GM12878 (cell line): ENCODE results near the gene CDH20. TPM values are rescaled to one million over a fixed set of nuclear protein-coding genes. Genes with fewer than 3 reads are reported as not detected.

Experiments used
- ATAC-seq: fragments of 200-7000 bp; cut with Tn5 transposase; 3 replicates; pipeline ENCODE4 v1.9.1; 2020; ENCODE audit warnings: mild to moderate bottlenecking, moderate library complexity
- BruUV-seq: library from RNA; stranded (reverse); fragments of 400-500 nt; replicated peaks from 2 replicates; lab custom pipeline; 2021; lab: Mats Ljungman, UMichigan
- CTCF ChIA-PET: fragments of 300-600 bp; sonication (Branson Sonifier 250); formaldehyde crosslinking; extraction: SDS; loops from one replicate; lab custom pipeline; 2021; ENCODE audit warnings: inconsistent platforms; lab: Yijun Ruan, JAX
- POLR2A ChIA-PET: fragments of 350-600 bp; formaldehyde crosslinking; extraction: SDS; loops from one replicate; lab custom pipeline; 2021; ENCODE audit warnings: inconsistent platforms; lab: Charles Lee
- RAD21 ChIA-PET: fragments of 300-600 bp; sonication (Branson Sonifier 250); formaldehyde crosslinking; loops from one replicate; lab custom pipeline; 2023; ENCODE audit warnings: antibody characterized with exemption; ENCODE audit not compliant: unreplicated experiment; lab: Charles Lee
- SMC1A ChIA-PET: fragments of 300-600 bp; sonication (Branson Sonifier 250); formaldehyde crosslinking; loops from one replicate; lab custom pipeline; 2023; ENCODE audit not compliant: unreplicated experiment, uncharacterized antibody; lab: Charles Lee
- DNase-seq: peaks from one replicate; pipeline ENCODE4 v3.0.0-alpha.2; 2011; ENCODE audit warnings: low read depth, low spot score
- FAIRE-seq: peaks from 3 replicates; lab custom pipeline; 2011; peaks lifted over from hg19 to GRCh38; lab: Jason Lieb, UNC
- H2AFZ ChIP-seq: 2 replicates; pipeline ENCODE4 v1.6.0; 2011; ENCODE audit warnings: low read depth, low read length, control low read depth; ENCODE audit not compliant: control insufficient read depth
- H3K27ac ChIP-seq: 2 replicates; pipeline ENCODE4 v1.5.1; 2011; ENCODE audit warnings: control low read depth; ENCODE audit not compliant: control insufficient read depth, insufficient read depth
- H3K27me3 ChIP-seq, 2 experiments: replicated peaks in 1 of 2; 2 replicates each; pipeline versions ENCODE4 v1.6.0 to v1.6.1; 2011; ENCODE audit warnings: low read length in 1 of 2; ENCODE audit not compliant: control insufficient read depth in 2 of 2, insufficient read depth in 2 of 2
- H3K36me3 ChIP-seq, 2 experiments: 2 replicates each; pipeline ENCODE4 v1.5.1; 2011; ENCODE audit warnings: low read length in 1 of 2; ENCODE audit not compliant: control insufficient read depth in 2 of 2, insufficient read depth in 2 of 2
- H3K4me1 ChIP-seq: 2 replicates; pipeline ENCODE4 v1.6.1; 2011; ENCODE audit warnings: mild to moderate bottlenecking, low read length, moderate library complexity, mixed read lengths; ENCODE audit not compliant: control insufficient read depth, insufficient read depth
- H3K4me2 ChIP-seq: 2 replicates; pipeline ENCODE4 v1.6.0; 2011; ENCODE audit warnings: control low read depth; ENCODE audit not compliant: control insufficient read depth, insufficient read depth
- H3K4me3 ChIP-seq: fragments of 200-600 bp; sonication (generic); 2 replicates; pipeline ENCODE4 v1.5.1; 2016
- H3K79me2 ChIP-seq: 2 replicates; pipeline ENCODE4 v1.6.0; 2011; ENCODE audit warnings: low read length; ENCODE audit not compliant: control insufficient read depth, insufficient read depth
- H3K9ac ChIP-seq: 2 replicates; pipeline ENCODE4 v1.8.0; 2011; ENCODE audit warnings: low read length, control low read depth, mixed read lengths; ENCODE audit not compliant: control insufficient read depth, insufficient read depth
- H3K9me3 ChIP-seq: replicated peaks from 3 replicates; pipeline ENCODE4 v1.5.1; 2011; ENCODE audit warnings: mild to moderate bottlenecking, low read length; ENCODE audit not compliant: control insufficient read depth, insufficient read depth
- H4K20me1 ChIP-seq: 2 replicates; pipeline ENCODE4 v1.6.0; 2011; ENCODE audit not compliant: control insufficient read depth, insufficient read depth
- CHD2 ChIP-seq: IDR thresholded peaks from 2 replicates; pipeline ENCODE4 v1.6.1; 2011; ENCODE audit warnings: low read depth, low read length, improper control_type of control experiment, borderline replicate concordance
- FOS ChIP-seq: IDR thresholded peaks from 3 replicates; pipeline ENCODE4 v1.6.1; 2011; ENCODE audit warnings: borderline replicate concordance; ENCODE audit not compliant: insufficient read length; ENCODE audit errors: extremely low read depth
- MYB ChIP-seq: fragments of 150-350 bp; IDR thresholded peaks from 2 replicates; pipeline ENCODE4 v1.6.1; 2014; ENCODE audit warnings: mild to moderate bottlenecking, low read depth, low read length, borderline replicate concordance
- POLR2AphosphoS5 ChIP-seq: IDR thresholded peaks from 2 replicates; pipeline ENCODE4 v1.6.1; 2011; ENCODE audit warnings: mild to moderate bottlenecking, low read length, inconsistent platforms
- WGBS: methylation state at CpG from one replicate; pipeline ENCODE4 v1.1.6; 2016; ENCODE audit warnings: low lambda C conversion rate; ENCODE audit not compliant: insufficient replicate concordance, insufficient coverage; ENCODE audit errors: missing lambda C conversion rate; 5-methylcytosine and 5-hydroxymethylcytosine counted together
- in situ Hi-C: fragments of 300-500 bp; cut with MboI; formaldehyde crosslinking; loops from 9 replicates; pipeline ENCODE4 v1.14.3; 2018; ENCODE audit warnings: mixed read lengths
- intact Hi-C: fragments of 100-400 bp; cut with micrococcal nuclease; formaldehyde crosslinking; loops from one replicate; pipeline ENCODE4 v1.14.2; 2022; ENCODE audit not compliant: unreplicated experiment
- polyA plus RNA-seq, 11 experiments: library from polyadenylated mRNA; depleted of rRNA in 4 of 11; unstranded in 6 of 11; stranded (reverse) in 5 of 11; fragments of >200 nt; fragmentation: Nextera tagmentation in 4 of 11; fragmentation: Illumina TruSeq in 1 of 11; extraction: Ambion mirVana in 4 of 11; extraction: Trizol in 1 of 11; gene quantifications; 1 replicate in 1 of 11; 2 replicates in 10 of 11; pipeline versions ENCODE4 v1.2.1 to v1.2.3, GENCODE V29; 2011 to 2016; ENCODE audit warnings: inconsistent platforms in 2 of 11, missing spikeins in 2 of 11, low read depth in 1 of 11
- total RNA-seq, 4 experiments: library from RNA; depleted of rRNA in 3 of 4; stranded (reverse); fragments of >200 nt in 3 of 4; fragmentation: Illumina TruSeq in 1 of 4; extraction: Trizol in 1 of 4; gene quantifications; 2 replicates each; pipeline versions ENCODE4 v1.2.1 to v1.2.3, GENCODE V29; 2013 to 2021
- TF ChIP-seq, protein P1 (sequence below): fragments of 150-350 bp; IDR thresholded peaks from 2 replicates; pipeline ENCODE4 v1.6.1; 2016; ENCODE audit warnings: low read depth, low read length
- TF ChIP-seq, protein P2 (sequence below): IDR thresholded peaks from 2 replicates; pipeline ENCODE4 v1.6.1; 2012; ENCODE audit warnings: low read depth, low read length, improper control_type of control experiment
- TF ChIP-seq, protein P3 (sequence below): IDR thresholded peaks from 2 replicates; pipeline ENCODE4 v1.6.1; 2012; ENCODE audit warnings: low read depth, low read length, improper control_type of control experiment
- TF ChIP-seq, protein P4 (sequence below): IDR thresholded peaks from 2 replicates; pipeline ENCODE4 v1.6.1; 2012; ENCODE audit warnings: low read length, inconsistent platforms

CDH20 gene
- total and polyA plus RNA-seq, 10 of the 15 experiments (the other 5 are each of a cell fraction or from before 2014, with no cell fraction given), result not detected

DNA sequence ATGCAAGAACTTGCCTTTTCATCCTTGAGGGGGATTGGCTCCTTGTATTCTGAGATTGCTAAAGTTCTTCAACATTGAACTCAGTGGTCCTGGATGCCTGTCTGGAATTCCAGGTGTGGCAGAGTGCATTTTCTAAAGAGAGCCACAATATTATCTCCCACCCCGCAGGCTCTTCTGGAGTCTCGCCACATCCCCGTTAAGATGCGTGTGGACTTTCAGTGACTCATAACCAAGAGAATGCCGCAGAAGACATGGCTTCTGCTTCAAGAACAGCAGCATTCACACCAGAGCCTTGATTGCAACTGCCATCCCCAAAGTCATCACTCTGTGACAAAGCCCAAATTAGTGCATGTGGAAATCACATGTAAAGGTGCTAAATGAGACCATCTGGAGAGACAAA lies 142.7 kb downstream of the CDH20 start:
- in situ Hi-C loops, result no loop called here

DNA sequence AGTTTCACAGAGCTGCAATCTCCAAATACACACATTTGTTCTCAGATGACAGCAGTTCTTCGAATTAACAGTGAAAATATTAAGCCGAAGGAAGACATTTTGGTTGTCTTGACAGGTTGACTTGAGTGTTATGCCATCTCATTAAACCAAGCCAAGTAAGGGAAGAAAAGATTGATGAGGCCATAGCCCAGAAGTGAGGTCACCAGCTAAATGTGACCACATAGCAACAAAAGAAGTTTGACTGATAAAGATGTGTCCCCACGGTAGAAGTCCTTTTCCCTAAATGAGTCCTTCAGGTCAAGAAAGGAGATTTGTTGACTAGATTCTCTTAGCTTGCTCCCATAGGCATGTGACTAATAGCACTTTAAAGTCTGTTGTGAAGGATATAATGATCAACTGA lies 156.1 kb downstream of the CDH20 start:
- Histone ChIP-seq H2AFZ (no peak overlapping the region), H3K27me3 (no peaks in the 10 kb centered on the region), H3K36me3 (no peaks in the 10 kb centered on the region), H3K79me2 (no peaks in the 10 kb centered on the region), H3K4me2 (no peak overlapping the region), H3K4me1 (no peaks in the 10 kb centered on the region), H4K20me1 (no peaks in the 10 kb centered on the region), H3K9me3 (no peaks in the 10 kb centered on the region), H3K27ac (no peak overlapping the region)
- ChIA-PET POLR2A (no interaction called here), RAD21 (no interaction called here), CTCF (interaction anchor here (1.0 kb wide), 1 partner anchor 13 kb away, joined by 4 read pairs; no protein-coding TSS in a partner anchor), SMC1A (no interaction called here)
- BruUV-seq, result no TSS peak
- WGBS, result 35% methylated on average over 3 of the region's 3 CpGs
- intact Hi-C loops, result no loop called here
- in situ Hi-C loops, result no loop called here
- ATAC-seq (no peak), DNase-seq (no peak), FAIRE-seq (no peak)
- TF ChIP-seq, protein P1, sequence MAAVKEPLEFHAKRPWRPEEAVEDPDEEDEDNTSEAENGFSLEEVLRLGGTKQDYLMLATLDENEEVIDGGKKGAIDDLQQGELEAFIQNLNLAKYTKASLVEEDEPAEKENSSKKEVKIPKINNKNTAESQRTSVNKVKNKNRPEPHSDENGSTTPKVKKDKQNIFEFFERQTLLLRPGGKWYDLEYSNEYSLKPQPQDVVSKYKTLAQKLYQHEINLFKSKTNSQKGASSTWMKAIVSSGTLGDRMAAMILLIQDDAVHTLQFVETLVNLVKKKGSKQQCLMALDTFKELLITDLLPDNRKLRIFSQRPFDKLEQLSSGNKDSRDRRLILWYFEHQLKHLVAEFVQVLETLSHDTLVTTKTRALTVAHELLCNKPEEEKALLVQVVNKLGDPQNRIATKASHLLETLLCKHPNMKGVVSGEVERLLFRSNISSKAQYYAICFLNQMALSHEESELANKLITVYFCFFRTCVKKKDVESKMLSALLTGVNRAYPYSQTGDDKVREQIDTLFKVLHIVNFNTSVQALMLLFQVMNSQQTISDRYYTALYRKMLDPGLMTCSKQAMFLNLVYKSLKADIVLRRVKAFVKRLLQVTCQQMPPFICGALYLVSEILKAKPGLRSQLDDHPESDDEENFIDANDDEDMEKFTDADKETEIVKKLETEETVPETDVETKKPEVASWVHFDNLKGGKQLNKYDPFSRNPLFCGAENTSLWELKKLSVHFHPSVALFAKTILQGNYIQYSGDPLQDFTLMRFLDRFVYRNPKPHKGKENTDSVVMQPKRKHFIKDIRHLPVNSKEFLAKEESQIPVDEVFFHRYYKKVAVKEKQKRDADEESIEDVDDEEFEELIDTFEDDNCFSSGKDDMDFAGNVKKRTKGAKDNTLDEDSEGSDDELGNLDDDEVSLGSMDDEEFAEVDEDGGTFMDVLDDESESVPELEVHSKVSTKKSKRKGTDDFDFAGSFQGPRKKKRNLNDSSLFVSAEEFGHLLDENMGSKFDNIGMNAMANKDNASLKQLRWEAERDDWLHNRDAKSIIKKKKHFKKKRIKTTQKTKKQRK, result no peak
- TF ChIP-seq FOS, result no peak
- TF ChIP-seq, protein P2, sequence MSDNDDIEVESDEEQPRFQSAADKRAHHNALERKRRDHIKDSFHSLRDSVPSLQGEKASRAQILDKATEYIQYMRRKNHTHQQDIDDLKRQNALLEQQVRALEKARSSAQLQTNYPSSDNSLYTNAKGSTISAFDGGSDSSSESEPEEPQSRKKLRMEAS, result no peak
- no peak for TF ChIP-seq MYB
- TF ChIP-seq, protein P3, sequence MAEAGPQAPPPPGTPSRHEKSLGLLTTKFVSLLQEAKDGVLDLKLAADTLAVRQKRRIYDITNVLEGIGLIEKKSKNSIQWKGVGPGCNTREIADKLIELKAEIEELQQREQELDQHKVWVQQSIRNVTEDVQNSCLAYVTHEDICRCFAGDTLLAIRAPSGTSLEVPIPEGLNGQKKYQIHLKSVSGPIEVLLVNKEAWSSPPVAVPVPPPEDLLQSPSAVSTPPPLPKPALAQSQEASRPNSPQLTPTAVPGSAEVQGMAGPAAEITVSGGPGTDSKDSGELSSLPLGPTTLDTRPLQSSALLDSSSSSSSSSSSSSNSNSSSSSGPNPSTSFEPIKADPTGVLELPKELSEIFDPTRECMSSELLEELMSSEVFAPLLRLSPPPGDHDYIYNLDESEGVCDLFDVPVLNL, result no peak
- no peak for TF ChIP-seq POLR2AphosphoS5
- TF ChIP-seq, all 136 proteins: peak for 0
- Histone ChIP-seq H3K9ac (no peak overlapping the region), H3K4me3 (no peak overlapping the region)

More for the DNA sequence above, 142.7 kb downstream of the CDH20 start:
- Histone ChIP-seq H3K4me1 (no peaks in the 10 kb centered on the region), H3K27me3 (0 out of 4 replicates have a peak, but pooled peaks cover 0 to 2% of the 10 kb centered on the region in 2 experiments), H3K9ac (no peak overlapping the region), H4K20me1 (no peaks in the 10 kb centered on the region), H3K4me2 (no peak overlapping the region), H3K4me3 (no peak overlapping the region), H2AFZ (no peak overlapping the region), H3K27ac (no peak overlapping the region), H3K9me3 (no peaks in the 10 kb centered on the region), H3K79me2 (no peaks in the 10 kb centered on the region), H3K36me3 (no peaks in the 10 kb centered on the region)
- TF ChIP-seq, protein P4, sequence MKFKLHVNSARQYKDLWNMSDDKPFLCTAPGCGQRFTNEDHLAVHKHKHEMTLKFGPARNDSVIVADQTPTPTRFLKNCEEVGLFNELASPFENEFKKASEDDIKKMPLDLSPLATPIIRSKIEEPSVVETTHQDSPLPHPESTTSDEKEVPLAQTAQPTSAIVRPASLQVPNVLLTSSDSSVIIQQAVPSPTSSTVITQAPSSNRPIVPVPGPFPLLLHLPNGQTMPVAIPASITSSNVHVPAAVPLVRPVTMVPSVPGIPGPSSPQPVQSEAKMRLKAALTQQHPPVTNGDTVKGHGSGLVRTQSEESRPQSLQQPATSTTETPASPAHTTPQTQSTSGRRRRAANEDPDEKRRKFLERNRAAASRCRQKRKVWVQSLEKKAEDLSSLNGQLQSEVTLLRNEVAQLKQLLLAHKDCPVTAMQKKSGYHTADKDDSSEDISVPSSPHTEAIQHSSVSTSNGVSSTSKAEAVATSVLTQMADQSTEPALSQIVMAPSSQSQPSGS, result no peak
- no peak for TF ChIP-seq CHD2
- ChIA-PET CTCF (no interaction called here), SMC1A (no interaction called here), POLR2A (no interaction called here), RAD21 (no interaction called here)
- BruUV-seq, result no TSS peak
- intact Hi-C loops, result no loop called here
- no peak for DNase-seq
- ATAC-seq, result no peak
- FAIRE-seq, result no peak
- 65% methylated on average over 5 of the region's 5 CpGs for WGBS
